Measurements from ENCODE around the gene APOBEC2.

The APOBEC2 gene

GRCh38 chr6:41078101-41078500, 25.1 kb downstream of the APOBEC2 start:
- H3K27ac ChIP-seq = no peak overlapping the region
- no peak for DNase-seq (ENCODE audit: low read depth, low spot score)

- H3K27ac ChIP-seq = no peak overlapping the region
- no peak for DNase-seq (ENCODE audit: low read depth, low spot score)
Observed at GRCh38 chr6:41079080-41079479, 26.1 kb downstream of the APOBEC2 start.

GRCh38 chr6:41080621-41081020, 27.6 kb downstream of the APOBEC2 start:
- no peak for DNase-seq (ENCODE audit: low read depth, low spot score)
- H3K27ac ChIP-seq = no peak overlapping the region

GRCh38 chr6:41083072-41083471, 30.1 kb downstream of the APOBEC2 start:
- no peak overlapping the region for H3K27ac ChIP-seq
- DNase-seq (ENCODE audit: low read depth, low spot score) = no peak

GRCh38 chr6:41085182-41085581, 32.2 kb downstream of the APOBEC2 start:
- DNase-seq (ENCODE audit: low read depth, low spot score) = no peak
- H3K27ac ChIP-seq = no peak overlapping the region

- H3K27ac ChIP-seq = no peak overlapping the region
- no peak for DNase-seq (ENCODE audit: low read depth, low spot score)
Observed at GRCh38 chr6:41088451-41088850, 35.4 kb downstream of the APOBEC2 start.

- no peak for DNase-seq (ENCODE audit: low read depth, low spot score)
- no peak overlapping the region for H3K27ac ChIP-seq
Observed at GRCh38 chr6:41090841-41091761, 38.1 kb downstream of the APOBEC2 start.

GRCh38 chr6:41092421-41093140, 39.6 kb downstream of the APOBEC2 start:
- H3K27ac ChIP-seq = no peak overlapping the region
- no peak for DNase-seq (ENCODE audit: low read depth, low spot score)

GRCh38 chr6:41093729-41094128, 40.7 kb downstream of the APOBEC2 start:
- no peak for DNase-seq (ENCODE audit: low read depth, low spot score)
- H3K27ac ChIP-seq = no peak overlapping the region

GRCh38 chr6:41097467-41098090, 44.6 kb downstream of the APOBEC2 start:
- H3K27ac ChIP-seq = peak overlapping the region; percentile 26
- no peak for DNase-seq (ENCODE audit: low read depth, low spot score)

GRCh38 chr6:41098366-41098765, 45.4 kb downstream of the APOBEC2 start:
- DNase-seq (ENCODE audit: low read depth, low spot score) = no peak
- H3K27ac ChIP-seq = no peak overlapping the region

- no peak overlapping the region for H3K27ac ChIP-seq
- no peak for DNase-seq (ENCODE audit: low read depth, low spot score)
Observed at GRCh38 chr6:41100871-41101287, 47.9 kb downstream of the APOBEC2 start.

- no peak for DNase-seq (ENCODE audit: low read depth, low spot score)
- H3K27ac ChIP-seq = no peak overlapping the region
Observed at GRCh38 chr6:41103847-41104246, 50.8 kb downstream of the APOBEC2 start.

- peak; percentile 46 for DNase-seq (ENCODE audit: low read depth, low spot score)
- H3K27ac ChIP-seq = peak overlapping the region; percentile 53
Observed at GRCh38 chr6:41111017-41111416, 58.0 kb downstream of the APOBEC2 start.

Measured in epithelial cell of prostate (primary cell).